Calu3 (cell line): ENCODE data around the gene CHMP4B. TPM values are rescaled to one million over a fixed set of nuclear protein-coding genes. Genes with fewer than 3 reads are reported as not detected.

Experiments
- BruUV-seq: library from RNA; stranded (reverse); fragments of 400-500 nt; replicated peaks from 2 replicates; lab custom pipeline; 2021; lab: Mats Ljungman, UMichigan
- CTCF ChIA-PET: fragments of 300-600 bp; sonication (Branson Sonifier 250); formaldehyde crosslinking; loops from one replicate; lab custom pipeline; 2022; ENCODE audit warnings: antibody characterized with exemption; lab: Charles Lee
- DNase-seq: peaks from one replicate; pipeline ENCODE4 v3.0.0; 2022
- H3K27ac Mint-ChIP-seq: one replicate; pipeline ENCODE4 v1.8.0; 2022; ENCODE audit warnings: mixed read lengths; ENCODE audit not compliant: unreplicated experiment
- H3K27me3 Mint-ChIP-seq: one replicate; pipeline ENCODE4 v1.8.0; 2022; ENCODE audit warnings: mixed read lengths; ENCODE audit not compliant: unreplicated experiment
- H3K36me3 Mint-ChIP-seq: one replicate; pipeline ENCODE4 v1.8.0; 2022; ENCODE audit warnings: mild to moderate bottlenecking, moderate library complexity, mixed read lengths; ENCODE audit not compliant: insufficient read depth, unreplicated experiment
- H3K4me1 Mint-ChIP-seq: one replicate; pipeline ENCODE4 v1.8.0; 2022; ENCODE audit warnings: mild to moderate bottlenecking, low read depth, mixed read lengths; ENCODE audit not compliant: unreplicated experiment
- H3K4me3 Mint-ChIP-seq: one replicate; pipeline ENCODE4 v1.8.0; 2022; ENCODE audit warnings: mild to moderate bottlenecking, low read depth, moderate library complexity, mixed read lengths; ENCODE audit not compliant: unreplicated experiment
- H3K9me3 Mint-ChIP-seq: one replicate; pipeline ENCODE4 v1.8.0; 2022; ENCODE audit warnings: low read depth, mixed read lengths; ENCODE audit not compliant: unreplicated experiment
- CTCF ChIP-seq: fragments of 200-600 bp; IDR thresholded peaks from one replicate; pipeline ENCODE4 v1.8.0; 2022; ENCODE audit warnings: antibody characterized with exemption; ENCODE audit not compliant: unreplicated experiment
- intact Hi-C: fragments of 100-400 bp; cut with micrococcal nuclease; formaldehyde crosslinking; loops from one replicate; pipeline ENCODE4 v1.10.0; 2022; ENCODE audit not compliant: unreplicated experiment
- total RNA-seq: library from RNA; stranded (reverse); gene quantifications from 2 replicates; pipeline ENCODE4 v1.2.3, GENCODE V29; 2022

CHMP4B gene
- total RNA-seq, 1 experiment from 2014 or later = 234 TPM

GRCh38 chr20:33833333-33833732, 22.2 kb downstream of the CHMP4B start:
- Mint-ChIP-seq H3K9me3 (no peaks in the 10 kb centered on the region), H3K4me1 (peaks cover 85% of the 10 kb centered on the region), H3K27me3 (no peaks in the 10 kb centered on the region), H3K4me3 (no peak overlapping the region), H3K36me3 (peaks cover 28% of the 10 kb centered on the region), H3K27ac (peak overlapping the region; percentile 17)
- BruUV-seq = no TSS peak
- CTCF ChIA-PET = no interaction called here
- no peak for DNase-seq
- TF ChIP-seq CTCF = no peak
- intact Hi-C loops = loop anchor here (2.0 kb wide), 1 partner anchor 37 kb away; no protein-coding TSS in a partner anchor

- intact Hi-C loops = no loop called here
- Mint-ChIP-seq H3K4me3 (no peak overlapping the region), H3K4me1 (peaks cover 88% of the 10 kb centered on the region), H3K27ac (no peak overlapping the region), H3K9me3 (no peaks in the 10 kb centered on the region), H3K27me3 (no peaks in the 10 kb centered on the region), H3K36me3 (peaks cover 36% of the 10 kb centered on the region)
- no TSS peak for BruUV-seq
- TF ChIP-seq CTCF = no peak
- DNase-seq = no peak
- CTCF ChIA-PET = interaction anchor here (0.5 kb wide), 1 partner anchor 208 kb away, joined by 3 read pairs; no protein-coding TSS in a partner anchor
Observed at GRCh38 chr20:33835615-33836172, 24.5 kb downstream of the CHMP4B start.

GRCh38 chr20:33836277-33836676, 25.1 kb downstream of the CHMP4B start:
- intact Hi-C loops = no loop called here
- H3K27ac Mint-ChIP-seq = no peak overlapping the region

GRCh38 chr20:33837096-33837830, 26.1 kb downstream of the CHMP4B start:
- Mint-ChIP-seq H3K36me3 (peaks cover 29% of the 10 kb centered on the region), H3K4me1 (peaks cover 92% of the 10 kb centered on the region), H3K27ac (peak overlapping the region; percentile 36), H3K4me3 (no peak overlapping the region), H3K9me3 (no peaks in the 10 kb centered on the region), H3K27me3 (no peaks in the 10 kb centered on the region)
- TF ChIP-seq CTCF = no peak
- intact Hi-C loops = no loop called here
- DNase-seq = no peak
- BruUV-seq = no TSS peak
- CTCF ChIA-PET = interaction anchor here (1.7 kb wide), 1 partner anchor 11 kb away, joined by 5 read pairs; no protein-coding TSS in a partner anchor

More at GRCh38 chr20:33836277-33836676, 25.1 kb downstream of the CHMP4B start:
- no peak for DNase-seq
- peaks cover 92% of the 10 kb centered on the region for H3K4me1 Mint-ChIP-seq
- no peaks in the 10 kb centered on the region for H3K27me3 Mint-ChIP-seq
- no peaks in the 10 kb centered on the region for H3K9me3 Mint-ChIP-seq
- TF ChIP-seq CTCF = no peak
- H3K36me3 Mint-ChIP-seq = peaks cover 31% of the 10 kb centered on the region
- no TSS peak for BruUV-seq
- CTCF ChIA-PET = no interaction called here
- no peak overlapping the region for H3K4me3 Mint-ChIP-seq
